ENCODE measurements around the gene CLTC. TPM values are rescaled to one million over a fixed set of nuclear protein-coding genes. Genes with fewer than 3 reads are reported as not detected.
"Not testable (repeated sequence)": the region's sequence is repeated elsewhere in the genome, so short reads cannot be mapped to it uniquely, and the experiment has no call there.

Gene CLTC
- total RNA-seq, 1 donor from 2014 or later = 314 TPM

DNA sequence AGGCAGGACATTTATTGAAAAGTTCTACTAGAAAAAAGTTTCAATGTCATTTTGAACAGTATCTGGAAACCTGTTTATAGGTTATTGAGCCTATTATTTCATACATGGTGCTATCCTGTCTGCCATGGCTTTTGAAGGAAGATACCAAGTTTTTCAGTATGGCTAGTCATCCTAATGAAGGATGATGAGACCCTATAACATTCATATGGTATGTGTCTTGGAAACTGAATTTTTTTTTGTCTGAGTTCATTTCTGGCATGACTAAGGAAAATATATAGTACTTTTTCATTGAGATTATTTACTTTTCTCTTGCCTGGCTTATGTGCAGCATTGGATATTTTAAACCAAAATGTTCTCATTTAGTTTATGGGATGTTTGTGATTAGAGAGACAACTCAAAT lies 30.2 kb downstream of the CLTC start:
- TF ChIP-seq, protein P1, sequence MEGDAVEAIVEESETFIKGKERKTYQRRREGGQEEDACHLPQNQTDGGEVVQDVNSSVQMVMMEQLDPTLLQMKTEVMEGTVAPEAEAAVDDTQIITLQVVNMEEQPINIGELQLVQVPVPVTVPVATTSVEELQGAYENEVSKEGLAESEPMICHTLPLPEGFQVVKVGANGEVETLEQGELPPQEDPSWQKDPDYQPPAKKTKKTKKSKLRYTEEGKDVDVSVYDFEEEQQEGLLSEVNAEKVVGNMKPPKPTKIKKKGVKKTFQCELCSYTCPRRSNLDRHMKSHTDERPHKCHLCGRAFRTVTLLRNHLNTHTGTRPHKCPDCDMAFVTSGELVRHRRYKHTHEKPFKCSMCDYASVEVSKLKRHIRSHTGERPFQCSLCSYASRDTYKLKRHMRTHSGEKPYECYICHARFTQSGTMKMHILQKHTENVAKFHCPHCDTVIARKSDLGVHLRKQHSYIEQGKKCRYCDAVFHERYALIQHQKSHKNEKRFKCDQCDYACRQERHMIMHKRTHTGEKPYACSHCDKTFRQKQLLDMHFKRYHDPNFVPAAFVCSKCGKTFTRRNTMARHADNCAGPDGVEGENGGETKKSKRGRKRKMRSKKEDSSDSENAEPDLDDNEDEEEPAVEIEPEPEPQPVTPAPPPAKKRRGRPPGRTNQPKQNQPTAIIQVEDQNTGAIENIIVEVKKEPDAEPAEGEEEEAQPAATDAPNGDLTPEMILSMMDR (IDR thresholded peaks at IDR 0.05) = no peak
- DNase-seq (ENCODE audit: low spot score) = no peak
- Mint-ChIP-seq H3K9me3 (ENCODE audit: low read depth) (peaks cover 10% of the 10 kb centered on the region), H3K27ac (ENCODE audit: unreplicated experiment) (peak overlapping the region; percentile 71), H3K36me3 (ENCODE audit: low read depth) (peaks cover 52% of the 10 kb centered on the region), H3K4me1 (ENCODE audit: low read depth) (peaks cover 37% of the 10 kb centered on the region), H3K4me3 (ENCODE audit: unreplicated experiment) (no peak overlapping the region), H3K27me3 (ENCODE audit: low read depth) (no peaks in the 10 kb centered on the region)

DNA sequence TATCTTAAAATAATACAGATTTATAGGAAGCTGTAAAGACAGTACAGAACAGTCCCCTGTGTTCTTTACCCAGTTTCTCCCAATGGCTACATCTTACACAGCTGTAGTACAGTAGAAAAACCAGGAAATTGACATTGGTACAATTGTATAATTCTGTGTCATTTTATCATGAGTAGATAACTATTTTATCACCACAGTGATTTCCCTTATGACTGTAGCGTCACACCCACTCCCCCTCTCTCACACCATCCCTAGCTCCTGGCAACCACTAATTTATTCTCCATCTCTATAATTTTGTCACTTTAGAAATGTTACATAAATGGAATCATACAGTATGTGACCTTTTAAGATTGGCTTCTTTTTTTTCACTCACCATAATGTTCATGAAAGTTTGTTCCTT lies 30.9 kb downstream of the CLTC start:
- TF ChIP-seq, protein P1 (IDR thresholded peaks at IDR 0.05) = no peak
- Mint-ChIP-seq H3K9me3 (ENCODE audit: low read depth) (peaks cover 10% of the 10 kb centered on the region), H3K27me3 (ENCODE audit: low read depth) (no peaks in the 10 kb centered on the region), H3K36me3 (ENCODE audit: low read depth) (peaks cover 57% of the 10 kb centered on the region), H3K4me3 (ENCODE audit: unreplicated experiment) (no peak overlapping the region), H3K4me1 (ENCODE audit: low read depth) (peaks cover 33% of the 10 kb centered on the region), H3K27ac (ENCODE audit: unreplicated experiment) (no peak overlapping the region)
- no peak for DNase-seq (ENCODE audit: low spot score)

DNA sequence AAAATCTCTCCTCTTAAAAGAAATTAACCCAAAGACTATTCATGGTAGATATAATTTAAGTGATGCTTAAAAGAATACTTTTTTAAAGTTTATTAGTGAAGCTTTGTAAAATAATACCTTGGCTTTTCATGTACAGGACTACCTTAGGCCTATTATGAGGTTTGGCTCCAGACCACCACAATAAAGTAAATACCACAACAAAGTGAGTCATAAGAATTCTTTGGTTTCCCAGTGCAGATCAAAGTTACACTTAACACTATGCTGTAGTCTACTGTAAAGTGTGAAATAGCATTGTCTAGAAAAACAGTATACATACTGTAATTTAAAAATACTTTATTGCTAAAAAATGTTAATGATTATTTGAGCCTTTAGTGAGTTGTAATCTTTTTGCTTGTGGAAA lies 31.7 kb downstream of the CLTC start:
- H3K27me3 Mint-ChIP-seq (ENCODE audit: low read depth) = no peaks in the 10 kb centered on the region
- H3K27ac Mint-ChIP-seq (ENCODE audit: unreplicated experiment) = no peak overlapping the region
- H3K36me3 Mint-ChIP-seq (ENCODE audit: low read depth) = peaks cover 61% of the 10 kb centered on the region
- DNase-seq (ENCODE audit: low spot score) = no peak
- H3K4me1 Mint-ChIP-seq (ENCODE audit: low read depth) = peaks cover 29% of the 10 kb centered on the region
- H3K9me3 Mint-ChIP-seq (ENCODE audit: low read depth) = peaks cover 10% of the 10 kb centered on the region
- H3K4me3 Mint-ChIP-seq (ENCODE audit: unreplicated experiment) = no peak overlapping the region
- TF ChIP-seq, protein P1 (IDR thresholded peaks at IDR 0.05) = no peak

DNA sequence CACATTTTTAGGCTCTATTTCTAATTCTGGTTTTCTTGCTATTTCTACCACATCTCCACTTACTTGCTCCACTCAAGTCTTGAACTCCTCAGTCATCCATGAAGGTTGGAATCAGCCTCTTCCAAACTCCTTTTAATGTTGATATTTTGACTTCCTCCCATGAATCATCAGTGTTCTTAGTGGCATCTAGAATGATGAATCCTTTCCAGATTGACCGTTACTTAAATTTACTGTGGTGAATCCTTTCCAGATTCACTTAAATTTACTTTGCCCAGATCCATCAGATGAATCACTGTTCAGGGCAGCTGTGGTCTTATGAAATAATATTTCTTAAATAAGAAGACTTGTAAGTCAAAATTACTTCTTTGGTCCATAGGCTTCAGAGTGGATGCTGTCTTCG lies 32.4 kb downstream of the CLTC start:
- Mint-ChIP-seq H3K4me3 (ENCODE audit: unreplicated experiment) (no peak overlapping the region), H3K4me1 (ENCODE audit: low read depth) (peaks cover 21% of the 10 kb centered on the region), H3K27me3 (ENCODE audit: low read depth) (no peaks in the 10 kb centered on the region), H3K36me3 (ENCODE audit: low read depth) (peaks cover 58% of the 10 kb centered on the region), H3K27ac (ENCODE audit: unreplicated experiment) (peak overlapping the region; percentile 55), H3K9me3 (ENCODE audit: low read depth) (peaks cover 10% of the 10 kb centered on the region)
- DNase-seq (ENCODE audit: low spot score) = no peak
- TF ChIP-seq, protein P1 (IDR thresholded peaks at IDR 0.05) = no peak

DNA sequence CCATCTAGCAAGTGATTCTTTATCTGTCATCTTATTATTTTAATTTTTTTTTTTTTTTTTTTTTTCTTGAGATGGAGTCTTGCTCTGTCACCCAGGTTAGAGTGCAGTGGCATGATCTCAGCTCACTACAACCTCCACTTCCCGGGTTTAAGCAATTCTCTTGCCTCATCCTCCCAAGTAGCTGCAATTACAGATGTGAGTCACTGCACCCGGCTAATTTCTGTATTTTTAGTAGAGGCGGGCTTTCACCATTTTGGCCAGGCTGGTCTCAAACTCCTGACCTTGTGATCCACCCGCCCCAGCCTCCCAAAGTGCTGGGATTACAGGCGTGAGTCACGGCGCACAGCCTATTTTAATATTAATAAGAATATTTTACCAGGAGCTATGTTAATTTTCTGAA lies 36.9 kb downstream of the CLTC start:
- not testable (repeated sequence) for H3K4me1 Mint-ChIP-seq (ENCODE audit: low read depth); H3K4me3 Mint-ChIP-seq (ENCODE audit: unreplicated experiment); H3K27me3 Mint-ChIP-seq (ENCODE audit: low read depth); H3K9me3 Mint-ChIP-seq (ENCODE audit: low read depth); DNase-seq (ENCODE audit: low spot score); H3K27ac Mint-ChIP-seq (ENCODE audit: unreplicated experiment)
- H3K36me3 Mint-ChIP-seq (ENCODE audit: low read depth) = peaks cover 50% of the 10 kb centered on the region

DNA sequence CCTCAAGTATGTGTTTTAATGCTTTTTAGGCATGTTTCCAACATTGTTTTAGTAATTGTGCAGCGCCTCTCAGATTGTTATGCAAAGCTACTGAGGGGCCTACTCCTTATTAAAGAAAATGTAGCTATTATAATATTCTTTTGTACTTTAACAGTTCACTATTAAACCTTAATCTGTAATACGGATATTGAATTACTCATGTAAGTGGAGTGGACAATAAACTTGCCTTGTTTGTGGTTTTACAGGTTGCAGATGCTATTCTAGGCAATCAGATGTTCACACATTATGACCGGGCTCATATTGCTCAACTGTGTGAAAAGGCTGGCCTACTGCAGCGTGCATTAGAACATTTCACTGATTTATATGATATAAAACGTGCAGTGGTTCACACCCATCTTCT lies 46.5 kb downstream of the CLTC start:
- H3K27ac Mint-ChIP-seq (ENCODE audit: unreplicated experiment) = no peak overlapping the region
- no peaks in the 10 kb centered on the region for H3K27me3 Mint-ChIP-seq (ENCODE audit: low read depth)
- DNase-seq (ENCODE audit: low spot score) = no peak
- TF ChIP-seq, protein P1 (IDR thresholded peaks at IDR 0.05) = no peak
- peaks cover 29% of the 10 kb centered on the region for H3K4me1 Mint-ChIP-seq (ENCODE audit: low read depth)
- no peak overlapping the region for H3K4me3 Mint-ChIP-seq (ENCODE audit: unreplicated experiment)
- peaks cover 21% of the 10 kb centered on the region for H3K36me3 Mint-ChIP-seq (ENCODE audit: low read depth)
- no peaks in the 10 kb centered on the region for H3K9me3 Mint-ChIP-seq (ENCODE audit: low read depth)
